ENCODE measurements around the gene GPRC5A.

GRCh38 chr12:12965836-12966235 is 74.5 kb downstream of the GPRC5A start:
- no peak for TF ChIP-seq RAD21 (IDR thresholded peaks at IDR 0.05; ENCODE audit: low read depth)
- TF ChIP-seq TEAD4 (IDR thresholded peaks at IDR 0.05), result no peak
- TF ChIP-seq TAF1 (IDR thresholded peaks at IDR 0.05; ENCODE audit: low read depth), result no peak

Measured in Ishikawa (cell line).